ENCODE measurements around the gene TMBIM4.

Gene TMBIM4

DNA sequence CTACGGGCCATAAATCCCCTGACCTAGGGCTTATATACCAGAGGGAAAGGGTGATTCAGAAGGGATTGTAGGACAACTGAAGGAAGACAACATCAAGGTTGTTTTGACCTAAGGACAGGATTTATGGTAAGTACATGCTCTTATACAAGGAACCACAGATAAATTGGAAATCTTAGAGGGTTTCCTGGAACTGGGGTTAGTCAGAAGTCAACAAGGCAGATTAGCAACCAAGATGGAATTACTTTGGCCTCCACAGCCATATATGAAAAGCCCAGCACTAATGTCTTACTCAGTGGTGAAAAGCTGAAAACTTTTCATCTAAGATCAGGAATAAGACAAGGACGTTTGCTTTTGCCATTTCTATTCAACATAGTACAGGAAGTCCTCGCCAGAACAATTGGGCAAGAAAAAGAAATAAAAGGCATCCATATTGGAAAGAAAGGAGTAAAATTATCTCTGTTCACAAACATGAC is 5.4 kb downstream of the TMBIM4 start (continued):
- TF ChIP-seq, protein P1, sequence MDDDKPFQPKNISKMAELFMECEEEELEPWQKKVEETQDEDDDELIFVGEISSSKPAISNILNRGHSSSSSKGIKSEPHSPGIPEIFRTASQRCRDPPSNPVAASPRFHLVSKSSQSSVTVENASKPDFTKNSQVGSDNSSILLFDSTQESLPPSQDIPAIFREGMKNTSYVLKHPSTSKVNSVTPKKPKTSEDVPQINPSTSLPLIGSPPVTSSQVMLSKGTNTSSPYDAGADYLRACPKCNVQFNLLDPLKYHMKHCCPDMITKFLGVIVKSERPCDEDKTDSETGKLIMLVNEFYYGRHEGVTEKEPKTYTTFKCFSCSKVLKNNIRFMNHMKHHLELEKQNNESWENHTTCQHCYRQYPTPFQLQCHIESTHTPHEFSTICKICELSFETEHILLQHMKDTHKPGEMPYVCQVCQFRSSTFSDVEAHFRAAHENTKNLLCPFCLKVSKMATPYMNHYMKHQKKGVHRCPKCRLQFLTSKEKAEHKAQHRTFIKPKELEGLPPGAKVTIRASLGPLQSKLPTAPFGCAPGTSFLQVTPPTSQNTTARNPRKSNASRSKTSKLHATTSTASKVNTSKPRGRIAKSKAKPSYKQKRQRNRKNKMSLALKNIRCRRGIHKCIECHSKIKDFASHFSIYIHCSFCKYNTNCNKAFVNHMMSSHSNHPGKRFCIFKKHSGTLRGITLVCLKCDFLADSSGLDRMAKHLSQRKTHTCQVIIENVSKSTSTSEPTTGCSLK (tag by site-specific recombination; IDR thresholded peaks at IDR 0.05), result no peak
- TF ChIP-seq ZNF501 (tag by site-specific recombination; IDR thresholded peaks at IDR 0.05), result no peak
- TF ChIP-seq ZNF677 (tag by site-specific recombination; IDR thresholded peaks at IDR 0.05), result no peak
- TF ChIP-seq ZNF791 (tag by site-specific recombination; IDR thresholded peaks at IDR 0.05), result no peak
- TF ChIP-seq ZNF658 (tag by site-specific recombination; IDR thresholded peaks at IDR 0.05), result no peak
- TF ChIP-seq, protein P2, sequence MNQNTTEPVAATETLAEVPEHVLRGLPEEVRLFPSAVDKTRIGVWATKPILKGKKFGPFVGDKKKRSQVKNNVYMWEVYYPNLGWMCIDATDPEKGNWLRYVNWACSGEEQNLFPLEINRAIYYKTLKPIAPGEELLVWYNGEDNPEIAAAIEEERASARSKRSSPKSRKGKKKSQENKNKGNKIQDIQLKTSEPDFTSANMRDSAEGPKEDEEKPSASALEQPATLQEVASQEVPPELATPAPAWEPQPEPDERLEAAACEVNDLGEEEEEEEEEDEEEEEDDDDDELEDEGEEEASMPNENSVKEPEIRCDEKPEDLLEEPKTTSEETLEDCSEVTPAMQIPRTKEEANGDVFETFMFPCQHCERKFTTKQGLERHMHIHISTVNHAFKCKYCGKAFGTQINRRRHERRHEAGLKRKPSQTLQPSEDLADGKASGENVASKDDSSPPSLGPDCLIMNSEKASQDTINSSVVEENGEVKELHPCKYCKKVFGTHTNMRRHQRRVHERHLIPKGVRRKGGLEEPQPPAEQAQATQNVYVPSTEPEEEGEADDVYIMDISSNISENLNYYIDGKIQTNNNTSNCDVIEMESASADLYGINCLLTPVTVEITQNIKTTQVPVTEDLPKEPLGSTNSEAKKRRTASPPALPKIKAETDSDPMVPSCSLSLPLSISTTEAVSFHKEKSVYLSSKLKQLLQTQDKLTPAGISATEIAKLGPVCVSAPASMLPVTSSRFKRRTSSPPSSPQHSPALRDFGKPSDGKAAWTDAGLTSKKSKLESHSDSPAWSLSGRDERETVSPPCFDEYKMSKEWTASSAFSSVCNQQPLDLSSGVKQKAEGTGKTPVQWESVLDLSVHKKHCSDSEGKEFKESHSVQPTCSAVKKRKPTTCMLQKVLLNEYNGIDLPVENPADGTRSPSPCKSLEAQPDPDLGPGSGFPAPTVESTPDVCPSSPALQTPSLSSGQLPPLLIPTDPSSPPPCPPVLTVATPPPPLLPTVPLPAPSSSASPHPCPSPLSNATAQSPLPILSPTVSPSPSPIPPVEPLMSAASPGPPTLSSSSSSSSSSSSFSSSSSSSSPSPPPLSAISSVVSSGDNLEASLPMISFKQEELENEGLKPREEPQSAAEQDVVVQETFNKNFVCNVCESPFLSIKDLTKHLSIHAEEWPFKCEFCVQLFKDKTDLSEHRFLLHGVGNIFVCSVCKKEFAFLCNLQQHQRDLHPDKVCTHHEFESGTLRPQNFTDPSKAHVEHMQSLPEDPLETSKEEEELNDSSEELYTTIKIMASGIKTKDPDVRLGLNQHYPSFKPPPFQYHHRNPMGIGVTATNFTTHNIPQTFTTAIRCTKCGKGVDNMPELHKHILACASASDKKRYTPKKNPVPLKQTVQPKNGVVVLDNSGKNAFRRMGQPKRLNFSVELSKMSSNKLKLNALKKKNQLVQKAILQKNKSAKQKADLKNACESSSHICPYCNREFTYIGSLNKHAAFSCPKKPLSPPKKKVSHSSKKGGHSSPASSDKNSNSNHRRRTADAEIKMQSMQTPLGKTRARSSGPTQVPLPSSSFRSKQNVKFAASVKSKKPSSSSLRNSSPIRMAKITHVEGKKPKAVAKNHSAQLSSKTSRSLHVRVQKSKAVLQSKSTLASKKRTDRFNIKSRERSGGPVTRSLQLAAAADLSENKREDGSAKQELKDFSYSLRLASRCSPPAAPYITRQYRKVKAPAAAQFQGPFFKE (tag by site-specific recombination; IDR thresholded peaks at IDR 0.05; ENCODE audit: borderline replicate concordance), result no peak

DNA sequence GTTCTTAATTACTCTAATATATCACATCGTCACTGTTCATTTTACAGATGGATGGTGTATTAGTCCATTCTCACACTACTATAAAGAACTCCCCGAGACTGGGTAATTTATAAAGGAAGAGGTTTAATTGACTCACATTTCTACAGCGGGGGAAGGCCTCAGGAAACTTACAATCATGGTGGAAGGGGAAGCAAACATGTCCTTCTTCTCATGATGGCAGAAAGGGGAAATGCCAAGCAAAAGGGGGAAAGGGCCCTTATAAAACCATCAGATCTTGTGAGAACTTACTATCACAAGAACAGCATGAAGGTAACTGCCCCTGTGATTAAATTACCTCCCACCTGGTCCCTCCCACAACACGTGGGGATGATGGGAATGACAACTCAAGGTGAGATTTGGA is 6.5 kb downstream of the TMBIM4 start:
- H3K36me3 ChIP-seq (ENCODE audit: control insufficient read depth in 2 of 2, insufficient read depth in 1 of 2, low read length in 2 of 2), result peaks cover 0 to 9% of the 10 kb centered on the region in 2 experiments; a peak in 1 of 3 replicates
- CTCF ChIA-PET, result no interaction called here
- no peak for TF ChIP-seq ZNF404 (tag by site-specific recombination; IDR thresholded peaks at IDR 0.05)
- no peak for TF ChIP-seq ZNF660 (tag by site-specific recombination; IDR thresholded peaks at IDR 0.05)
- TF ChIP-seq, protein P2 (tag by site-specific recombination; IDR thresholded peaks at IDR 0.05; ENCODE audit: borderline replicate concordance), result no peak
- TF ChIP-seq YY2 (tag by site-specific recombination; IDR thresholded peaks at IDR 0.05), result no peak
- no peak for TF ChIP-seq ZNF335 (tag by site-specific recombination; conservative IDR thresholded peaks at IDR 0.05)
- TF ChIP-seq, protein P3, sequence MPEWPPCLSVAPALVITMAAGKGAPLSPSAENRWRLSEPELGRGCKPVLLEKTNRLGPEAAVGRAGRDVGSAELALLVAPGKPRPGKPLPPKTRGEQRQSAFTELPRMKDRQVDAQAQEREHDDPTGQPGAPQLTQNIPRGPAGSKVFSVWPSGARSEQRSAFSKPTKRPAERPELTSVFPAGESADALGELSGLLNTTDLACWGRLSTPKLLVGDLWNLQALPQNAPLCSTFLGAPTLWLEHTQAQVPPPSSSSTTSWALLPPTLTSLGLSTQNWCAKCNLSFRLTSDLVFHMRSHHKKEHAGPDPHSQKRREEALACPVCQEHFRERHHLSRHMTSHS (tag by site-specific recombination; IDR thresholded peaks at IDR 0.05), result no peak
- no peak for TF ChIP-seq HOXA7 (CRISPR knock-in tag; IDR thresholded peaks at IDR 0.05; ENCODE audit: borderline replicate concordance)
- TF ChIP-seq SCRT1 (tag by site-specific recombination; IDR thresholded peaks at IDR 0.05; ENCODE audit: borderline replicate concordance), result no peak
- no peak for TF ChIP-seq OVOL3 (tag by site-specific recombination; IDR thresholded peaks at IDR 0.05)
- no peak for TF ChIP-seq ZNF266 (tag by site-specific recombination; IDR thresholded peaks at IDR 0.05; ENCODE audit: low read depth)
- TF ChIP-seq ZNF214 (tag by site-specific recombination; IDR thresholded peaks at IDR 0.05; ENCODE audit: borderline replicate concordance), result no peak
- no peak for TF ChIP-seq ZNF302 (tag by site-specific recombination; IDR thresholded peaks at IDR 0.05; ENCODE audit: low read depth)
- TF ChIP-seq ZNF514 (tag by site-specific recombination; IDR thresholded peaks at IDR 0.05), result no peak
- TF ChIP-seq, protein P4, sequence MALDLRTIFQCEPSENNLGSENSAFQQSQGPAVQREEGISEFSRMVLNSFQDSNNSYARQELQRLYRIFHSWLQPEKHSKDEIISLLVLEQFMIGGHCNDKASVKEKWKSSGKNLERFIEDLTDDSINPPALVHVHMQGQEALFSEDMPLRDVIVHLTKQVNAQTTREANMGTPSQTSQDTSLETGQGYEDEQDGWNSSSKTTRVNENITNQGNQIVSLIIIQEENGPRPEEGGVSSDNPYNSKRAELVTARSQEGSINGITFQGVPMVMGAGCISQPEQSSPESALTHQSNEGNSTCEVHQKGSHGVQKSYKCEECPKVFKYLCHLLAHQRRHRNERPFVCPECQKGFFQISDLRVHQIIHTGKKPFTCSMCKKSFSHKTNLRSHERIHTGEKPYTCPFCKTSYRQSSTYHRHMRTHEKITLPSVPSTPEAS (tag by site-specific recombination; IDR thresholded peaks at IDR 0.05), result no peak
- no peak for TF ChIP-seq BCL11B (tag by site-specific recombination; IDR thresholded peaks at IDR 0.05; ENCODE audit: low read depth)

More for the DNA sequence above, 6.5 kb downstream of the TMBIM4 start:
- 0 out of 2 replicates have a peak, but pooled peaks cover 2% of the 10 kb centered on the region for H3K4me1 ChIP-seq (ENCODE audit: control insufficient read depth, insufficient read depth, low read length)
- no peak overlapping the region for H3K4me3 ChIP-seq (ENCODE audit: low read depth, low read length)
- H3K9me3 ChIP-seq (ENCODE audit: control insufficient read depth, insufficient read depth, low read depth, low read length), result no peaks in the 10 kb centered on the region
- POLR2A ChIA-PET, result no interaction called here
- H3K27ac ChIP-seq (ENCODE audit: extremely low read depth, low read depth, low read length), result no peak overlapping the region
